Muscle of leg (tissue), 11 donors: Measurements from ENCODE around the gene TBCEL. TPM values are rescaled to one million over a fixed set of nuclear protein-coding genes. Genes with fewer than 3 reads are reported as not detected.

Source experiments
- DNase-seq: peaks from one replicate; pipeline ENCODE4 v3.0.0; 2013
- H3K27ac ChIP-seq: one replicate; pipeline ENCODE4 v1.5.1; 2013; ENCODE audit warnings: mild to moderate bottlenecking, low read length, control low read depth
- H3K27me3 ChIP-seq: one replicate; pipeline ENCODE4 v1.6.1; 2013; ENCODE audit warnings: low read length; ENCODE audit not compliant: control insufficient read depth, insufficient read depth
- H3K36me3 ChIP-seq: one replicate; pipeline ENCODE4 v1.6.1; 2013; ENCODE audit warnings: low read length; ENCODE audit not compliant: control insufficient read depth, insufficient read depth
- H3K4me1 ChIP-seq: one replicate; pipeline ENCODE4 v1.6.1; 2013; ENCODE audit warnings: low read length; ENCODE audit not compliant: control insufficient read depth, insufficient read depth
- H3K4me3 ChIP-seq: one replicate; pipeline ENCODE4 v1.5.1; 2013; ENCODE audit warnings: low read length, control low read depth
- H3K9me3 ChIP-seq: replicated peaks from 2 replicates; pipeline ENCODE4 v1.6.1; 2013; ENCODE audit warnings: low read depth, low read length; ENCODE audit not compliant: control insufficient read depth
- WGBS: methylation state at CpG from one replicate; pipeline ENCODE4 v1.1.5; 2013; ENCODE audit warnings: missing lambda C conversion rate; ENCODE audit not compliant: insufficient coverage; 5-methylcytosine and 5-hydroxymethylcytosine counted together
- polyA plus RNA-seq, 8 donors: library from polyadenylated mRNA; unstranded; fragments of 120-200 nt; gene quantifications; one replicate each; pipeline versions ENCODE4 v1.2.1 to v1.2.3, GENCODE V29; 2013; ENCODE audit warnings: inconsistent platforms in 1 of 8, low replicate concordance in 1 of 8; ENCODE audit not compliant: insufficient read length in 8 of 8, insufficient read depth in 1 of 8
- total RNA-seq: library from RNA; stranded (reverse); fragments of 120-200 nt; gene quantifications from one replicate; pipeline ENCODE4 v1.2.4, GENCODE V29; 2013

TBCEL gene
- total and polyA plus RNA-seq, 9 donors = 9.1 to 31.6 (median 12.9) TPM

GRCh38 chr11:121099364-121099763 lies 75.5 kb downstream of the TBCEL start:
- WGBS = 84% methylated on average over 4 of the region's 4 CpGs
- Histone ChIP-seq H3K4me1 (no peaks in the 10 kb centered on the region), H3K4me3 (no peak overlapping the region), H3K27me3 (no peaks in the 10 kb centered on the region), H3K9me3 (no peaks in the 10 kb centered on the region), H3K36me3 (no peaks in the 10 kb centered on the region), H3K27ac (no peak overlapping the region)
- DNase-seq = no peak

DNA sequence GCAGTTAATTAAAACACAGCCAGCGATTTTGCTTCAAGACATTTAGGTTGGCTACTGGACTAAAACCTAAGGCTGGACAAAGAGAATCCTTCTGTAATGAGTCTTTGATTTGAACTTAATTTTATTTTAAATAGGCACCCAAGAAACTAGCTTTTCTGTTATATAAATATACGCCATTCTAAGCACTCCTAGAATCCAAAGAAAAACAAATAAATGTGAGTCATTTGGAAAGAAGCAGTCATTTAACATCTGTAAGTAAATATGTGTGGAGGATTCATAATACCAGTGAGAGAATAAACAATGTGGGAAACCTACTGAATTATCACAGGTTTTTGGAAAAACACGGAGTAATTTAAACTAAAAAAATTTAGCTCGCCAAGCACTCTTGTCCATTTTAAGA lies 76.0 kb downstream of the TBCEL start:
- peaks cover 1% of the 10 kb centered on the region for H3K4me1 ChIP-seq
- H3K4me3 ChIP-seq = no peak overlapping the region
- H3K27ac ChIP-seq = no peak overlapping the region
- H3K9me3 ChIP-seq = no peaks in the 10 kb centered on the region
- no CpG with 5 or more reads among the region's 4 CpGs for WGBS
- H3K36me3 ChIP-seq = no peaks in the 10 kb centered on the region
- peak; percentile 46 for DNase-seq
- H3K27me3 ChIP-seq = no peaks in the 10 kb centered on the region

GRCh38 chr11:121100943-121101342 lies 77.0 kb downstream of the TBCEL start, which contains the start of gene TECTA:
Gene TECTA (plus strand): TSS chr11:121101243. CDS start chr11:121102666, 1,423 bp downstream.
- no CpG with 5 or more reads among the region's 2 CpGs for WGBS
- DNase-seq = no peak
- no peak within 1 kb of the TSS for H3K4me3 ChIP-seq

GRCh38 chr11:121104312-121104762 lies 80.4 kb downstream of the TBCEL start:
- Histone ChIP-seq H3K36me3 (no peaks in the 10 kb centered on the region), H3K9me3 (no peaks in the 10 kb centered on the region), H3K27ac (peak overlapping the region; percentile 82), H3K4me1 (peaks cover 11% of the 10 kb centered on the region), H3K4me3 (no peak overlapping the region), H3K27me3 (no peaks in the 10 kb centered on the region)
- 31% methylated on average over 9 of the region's 9 CpGs for WGBS
- DNase-seq = peak; percentile 97

More at GRCh38 chr11:121100943-121101342, 77.0 kb downstream of the TBCEL start, which contains the start of gene TECTA:
- no peaks in the 10 kb centered on the region for H3K9me3 ChIP-seq
- no peaks in the 10 kb centered on the region for H3K27me3 ChIP-seq
- no peaks in the 10 kb centered on the region for H3K36me3 ChIP-seq
- peaks cover 9% of the 10 kb centered on the region for H3K4me1 ChIP-seq
- no peak within 1 kb of the TSS for H3K27ac ChIP-seq

DNA sequence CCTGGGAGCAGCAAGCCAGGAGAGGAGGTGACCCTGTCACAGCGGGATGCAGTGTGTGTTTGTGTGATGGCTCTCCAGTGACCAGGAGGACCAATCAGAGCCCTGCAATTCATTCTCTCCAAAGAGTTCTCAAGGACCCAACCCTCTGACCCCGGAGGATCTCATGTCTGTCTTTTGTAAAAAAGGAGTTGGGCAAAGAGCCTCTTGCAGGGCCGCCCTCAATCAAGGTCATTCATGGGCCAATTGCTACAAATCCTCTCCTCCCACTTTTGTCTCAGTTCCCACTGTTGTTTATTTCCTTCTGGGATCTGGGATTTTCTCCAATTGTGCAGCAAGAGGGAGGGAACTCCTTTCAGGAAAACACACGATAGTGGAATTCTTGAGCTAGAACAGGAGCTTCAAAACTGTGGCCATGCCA lies 81.2 kb downstream of the TBCEL start:
- H3K27ac ChIP-seq = peak overlapping the region; percentile 82
- no peaks in the 10 kb centered on the region for H3K27me3 ChIP-seq
- DNase-seq = peak; percentile 99
- H3K4me3 ChIP-seq = no peak overlapping the region
- WGBS = 8% methylated on average over 1 of the region's 4 CpGs
- peaks cover 14% of the 10 kb centered on the region for H3K4me1 ChIP-seq
- no peaks in the 10 kb centered on the region for H3K9me3 ChIP-seq
- H3K36me3 ChIP-seq = no peaks in the 10 kb centered on the region

DNA sequence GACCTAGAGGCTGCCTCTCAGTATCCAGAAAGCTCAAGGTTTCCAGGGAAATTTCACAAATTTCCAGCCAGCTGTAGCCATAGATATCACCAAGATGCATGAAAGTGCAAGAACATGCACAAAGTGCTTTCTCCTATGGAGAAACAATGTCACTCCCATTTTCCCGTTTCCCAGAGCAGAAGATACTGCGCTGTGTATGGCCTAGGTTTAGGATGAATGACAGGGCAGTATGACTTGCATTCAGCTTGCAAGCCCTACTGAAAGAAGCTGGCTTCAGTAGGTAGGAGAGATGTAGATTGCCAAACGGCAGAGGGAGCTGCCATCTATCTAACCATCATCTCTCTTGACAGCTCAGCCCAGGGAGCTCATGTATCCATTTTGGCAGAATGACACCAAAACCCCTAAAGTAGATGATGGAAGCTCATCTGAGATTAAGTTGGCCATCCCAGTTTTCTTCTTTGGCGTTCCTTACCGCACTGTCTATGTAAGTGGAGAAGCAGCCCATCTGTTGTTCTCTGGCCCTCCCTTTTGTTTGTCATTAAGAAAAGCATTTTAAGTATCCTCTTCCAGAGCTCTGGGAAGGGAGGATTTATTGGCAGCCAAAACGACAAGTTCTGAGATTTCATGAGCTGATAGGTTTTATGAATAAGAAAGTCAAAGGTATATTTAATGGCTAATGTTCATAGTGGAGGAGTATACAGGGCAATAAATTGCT lies 81.7 kb downstream of the TBCEL start:
- H3K9me3 ChIP-seq = no peaks in the 10 kb centered on the region
- peaks cover 14% of the 10 kb centered on the region for H3K4me1 ChIP-seq
- peak; percentile 93 for DNase-seq
- WGBS = 0% methylated on average over 1 of the region's 6 CpGs
- peak overlapping the region; percentile 82 for H3K27ac ChIP-seq
- no peak overlapping the region for H3K4me3 ChIP-seq
- H3K36me3 ChIP-seq = no peaks in the 10 kb centered on the region
- H3K27me3 ChIP-seq = no peaks in the 10 kb centered on the region

DNA sequence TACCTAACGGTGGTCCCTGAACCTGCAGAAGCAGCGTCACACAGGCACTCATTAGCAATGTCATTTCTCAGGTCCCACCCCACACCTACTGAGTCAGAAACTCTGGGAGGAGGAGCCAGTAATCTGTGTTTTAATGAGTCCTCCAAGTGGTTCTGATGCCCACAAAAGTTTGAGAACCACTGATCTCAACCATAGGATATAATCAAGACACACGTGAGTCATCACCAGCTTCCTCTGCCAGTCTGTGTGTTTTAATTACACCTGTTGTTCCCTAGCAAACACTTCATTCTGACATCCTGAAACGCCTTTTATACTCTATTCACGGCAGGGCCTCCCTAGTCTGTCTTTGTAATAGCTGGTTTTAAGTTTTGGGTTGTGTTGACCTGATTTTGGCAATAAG lies 82.9 kb downstream of the TBCEL start:
- no peak overlapping the region for H3K27ac ChIP-seq
- H3K27me3 ChIP-seq = no peaks in the 10 kb centered on the region
- no peaks in the 10 kb centered on the region for H3K9me3 ChIP-seq
- no peak overlapping the region for H3K4me3 ChIP-seq
- 71% methylated on average over 1 of the region's 5 CpGs for WGBS
- DNase-seq = no peak
- H3K36me3 ChIP-seq = no peaks in the 10 kb centered on the region
- H3K4me1 ChIP-seq = peaks cover 21% of the 10 kb centered on the region

GRCh38 chr11:121108413-121108812 lies 84.5 kb downstream of the TBCEL start:
- H3K36me3 ChIP-seq = no peaks in the 10 kb centered on the region
- no peak for DNase-seq
- H3K27me3 ChIP-seq = no peaks in the 10 kb centered on the region
- H3K27ac ChIP-seq = no peak overlapping the region
- peaks cover 22% of the 10 kb centered on the region for H3K4me1 ChIP-seq
- H3K4me3 ChIP-seq = no peak overlapping the region
- no peaks in the 10 kb centered on the region for H3K9me3 ChIP-seq
- WGBS = 100% methylated on average over 1 of the region's 1 CpG

GRCh38 chr11:121109471-121109870 lies 85.6 kb downstream of the TBCEL start:
- H3K4me1 ChIP-seq = peaks cover 22% of the 10 kb centered on the region
- H3K9me3 ChIP-seq = no peaks in the 10 kb centered on the region
- H3K27me3 ChIP-seq = no peaks in the 10 kb centered on the region
- no peak for DNase-seq
- WGBS = no CpG with 5 or more reads among the region's 2 CpGs
- no peaks in the 10 kb centered on the region for H3K36me3 ChIP-seq
- no peak overlapping the region for H3K4me3 ChIP-seq
- H3K27ac ChIP-seq = no peak overlapping the region

GRCh38 chr11:121109916-121110586 lies 86.1 kb downstream of the TBCEL start:
- WGBS = 38% methylated on average over 4 of the region's 7 CpGs
- Histone ChIP-seq H3K4me1 (peaks cover 20% of the 10 kb centered on the region), H3K9me3 (no peaks in the 10 kb centered on the region), H3K36me3 (no peaks in the 10 kb centered on the region), H3K27ac (no peak overlapping the region), H3K27me3 (no peaks in the 10 kb centered on the region), H3K4me3 (no peak overlapping the region)
- peak; percentile 83 for DNase-seq
